Parathyroid adenoma (tissue), 2 donors: ENCODE measurements around the gene ARFRP1.

Experiments
- H2AFZ ChIP-seq: fragments of 300-600 bp; sonication (generic); one replicate; pipeline ENCODE4 v1.7.0; 2017; ENCODE audit warnings: antibody characterized with exemption, mild to moderate bottlenecking
- H3K27ac ChIP-seq: fragments of 300-600 bp; sonication (generic); one replicate; pipeline ENCODE4 v1.7.0; 2017
- H3K27me3 ChIP-seq: fragments of 300-600 bp; sonication (generic); one replicate; pipeline ENCODE4 v1.7.0; 2017; ENCODE audit warnings: low read length; ENCODE audit not compliant: control insufficient read depth, insufficient read depth
- H3K36me3 ChIP-seq: fragments of 300-600 bp; sonication (generic); one replicate; pipeline ENCODE4 v1.7.0; 2017; ENCODE audit warnings: low read length; ENCODE audit not compliant: control insufficient read depth, insufficient read depth
- H3K4me1 ChIP-seq: fragments of 300-600 bp; sonication (generic); one replicate; pipeline ENCODE4 v1.7.0; 2017; ENCODE audit warnings: control low read depth
- H3K4me2 ChIP-seq: fragments of 300-600 bp; sonication (generic); one replicate; pipeline ENCODE4 v1.7.0; 2017; ENCODE audit warnings: low read length
- H3K4me3 ChIP-seq: fragments of 300-600 bp; sonication (generic); one replicate; pipeline ENCODE4 v1.7.0; 2017; ENCODE audit warnings: low read depth, low read length
- H3K79me2 ChIP-seq: fragments of 300-600 bp; sonication (generic); one replicate; pipeline ENCODE4 v1.7.0; 2017; ENCODE audit warnings: control low read depth
- H3K9ac ChIP-seq: fragments of 300-600 bp; sonication (generic); one replicate; pipeline ENCODE4 v1.7.0; 2017; ENCODE audit warnings: mild to moderate bottlenecking
- H3K9me3 ChIP-seq: fragments of 300-600 bp; sonication (generic); one replicate; pipeline ENCODE4 v1.7.0; 2017; ENCODE audit warnings: low read length; ENCODE audit not compliant: control insufficient read depth
- TF ChIP-seq, protein P1 (sequence below): fragments of 300-600 bp; sonication (generic); IDR thresholded peaks from one replicate; pipeline ENCODE4 v1.7.0; 2017; ENCODE audit warnings: antibody characterized with exemption, mild to moderate bottlenecking
- donor health status: primary hyperparathyroidism.

Gene ARFRP1

DNA sequence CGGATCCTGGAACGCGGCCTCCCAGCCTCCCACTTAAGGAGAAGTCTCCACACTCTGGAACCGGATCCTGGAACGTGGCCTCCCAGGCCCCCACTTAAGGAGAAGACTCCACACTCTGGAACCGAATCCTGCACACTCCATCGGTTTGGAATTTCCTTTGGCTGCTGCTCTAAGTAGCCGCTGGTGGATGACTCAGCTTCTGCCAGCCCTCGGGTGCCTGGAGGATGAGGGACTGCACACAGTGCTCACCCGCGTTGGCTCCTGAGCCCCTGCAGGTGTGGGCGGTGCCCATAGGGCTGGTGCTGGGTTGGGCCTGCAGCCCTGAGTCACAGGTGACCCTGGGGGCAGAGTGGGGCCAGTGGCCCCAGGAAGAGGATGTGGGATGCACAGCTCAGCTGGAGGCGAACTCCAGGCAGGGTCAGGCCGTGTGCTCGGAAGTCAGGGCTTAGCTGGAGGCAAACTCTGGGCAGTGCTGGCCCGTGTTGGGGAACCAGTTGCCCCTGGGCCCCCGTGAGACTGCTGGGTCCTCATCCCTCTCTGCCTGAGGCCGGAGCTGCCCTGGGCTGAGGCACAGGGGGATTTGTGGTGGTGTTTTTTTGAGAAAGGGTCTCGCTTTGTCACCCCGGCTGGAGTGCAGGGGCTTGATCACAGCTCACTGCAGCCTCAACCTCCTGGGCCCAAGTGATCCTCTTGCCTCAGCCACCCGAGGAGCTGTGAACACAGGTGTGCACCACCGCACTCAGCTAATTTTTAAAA is 25.2 kb downstream of the ARFRP1 start:
- no peaks in the 10 kb centered on the region for H3K27me3 ChIP-seq
- H3K27ac ChIP-seq = no peak overlapping the region
- no peaks in the 10 kb centered on the region for H3K4me1 ChIP-seq

DNA sequence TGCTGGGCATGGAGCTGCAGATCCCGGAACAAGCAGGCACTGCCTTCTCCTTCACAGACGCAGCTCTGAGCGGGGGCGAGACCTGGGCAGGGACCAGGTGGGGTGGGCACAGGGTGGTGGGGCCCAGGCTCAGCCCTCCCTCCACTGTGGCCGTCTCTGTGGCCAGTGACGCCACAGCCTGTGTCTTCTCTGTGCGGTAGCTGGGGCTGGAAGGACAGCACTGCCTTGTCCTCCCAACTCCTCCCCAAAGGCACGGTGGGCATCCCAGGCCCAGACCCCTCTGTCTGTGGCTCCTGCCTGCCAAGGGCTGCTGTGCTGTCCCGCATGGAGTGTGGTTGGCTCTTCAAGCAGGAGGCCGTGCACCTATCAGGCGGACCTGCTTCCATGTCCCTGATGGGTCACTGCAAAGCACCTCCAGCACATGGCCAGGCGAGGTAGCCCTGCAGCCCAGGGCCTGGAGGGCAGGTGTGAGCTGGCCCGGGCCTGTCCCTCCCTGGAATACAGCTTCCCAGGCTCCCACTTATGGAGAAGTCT is 26.1 kb downstream of the ARFRP1 start:
- Histone ChIP-seq H3K9ac (no peak overlapping the region), H2AFZ (no peak overlapping the region), H3K4me2 (no peak overlapping the region), H3K27me3 (no peaks in the 10 kb centered on the region), H3K36me3 (no peaks in the 10 kb centered on the region), H3K79me2 (no peaks in the 10 kb centered on the region), H3K4me1 (no peaks in the 10 kb centered on the region), H3K9me3 (no peaks in the 10 kb centered on the region), H3K27ac (no peak overlapping the region), H3K4me3 (no peak overlapping the region)
- TF ChIP-seq, protein P1, sequence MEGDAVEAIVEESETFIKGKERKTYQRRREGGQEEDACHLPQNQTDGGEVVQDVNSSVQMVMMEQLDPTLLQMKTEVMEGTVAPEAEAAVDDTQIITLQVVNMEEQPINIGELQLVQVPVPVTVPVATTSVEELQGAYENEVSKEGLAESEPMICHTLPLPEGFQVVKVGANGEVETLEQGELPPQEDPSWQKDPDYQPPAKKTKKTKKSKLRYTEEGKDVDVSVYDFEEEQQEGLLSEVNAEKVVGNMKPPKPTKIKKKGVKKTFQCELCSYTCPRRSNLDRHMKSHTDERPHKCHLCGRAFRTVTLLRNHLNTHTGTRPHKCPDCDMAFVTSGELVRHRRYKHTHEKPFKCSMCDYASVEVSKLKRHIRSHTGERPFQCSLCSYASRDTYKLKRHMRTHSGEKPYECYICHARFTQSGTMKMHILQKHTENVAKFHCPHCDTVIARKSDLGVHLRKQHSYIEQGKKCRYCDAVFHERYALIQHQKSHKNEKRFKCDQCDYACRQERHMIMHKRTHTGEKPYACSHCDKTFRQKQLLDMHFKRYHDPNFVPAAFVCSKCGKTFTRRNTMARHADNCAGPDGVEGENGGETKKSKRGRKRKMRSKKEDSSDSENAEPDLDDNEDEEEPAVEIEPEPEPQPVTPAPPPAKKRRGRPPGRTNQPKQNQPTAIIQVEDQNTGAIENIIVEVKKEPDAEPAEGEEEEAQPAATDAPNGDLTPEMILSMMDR = no peak

More for the DNA sequence above, 25.2 kb downstream of the ARFRP1 start:
- Histone ChIP-seq H2AFZ (no peak overlapping the region), H3K9me3 (no peaks in the 10 kb centered on the region), H3K79me2 (no peaks in the 10 kb centered on the region), H3K4me2 (no peak overlapping the region), H3K9ac (no peak overlapping the region), H3K36me3 (no peaks in the 10 kb centered on the region), H3K4me3 (no peak overlapping the region)
- TF ChIP-seq, protein P1 = no peak

DNA sequence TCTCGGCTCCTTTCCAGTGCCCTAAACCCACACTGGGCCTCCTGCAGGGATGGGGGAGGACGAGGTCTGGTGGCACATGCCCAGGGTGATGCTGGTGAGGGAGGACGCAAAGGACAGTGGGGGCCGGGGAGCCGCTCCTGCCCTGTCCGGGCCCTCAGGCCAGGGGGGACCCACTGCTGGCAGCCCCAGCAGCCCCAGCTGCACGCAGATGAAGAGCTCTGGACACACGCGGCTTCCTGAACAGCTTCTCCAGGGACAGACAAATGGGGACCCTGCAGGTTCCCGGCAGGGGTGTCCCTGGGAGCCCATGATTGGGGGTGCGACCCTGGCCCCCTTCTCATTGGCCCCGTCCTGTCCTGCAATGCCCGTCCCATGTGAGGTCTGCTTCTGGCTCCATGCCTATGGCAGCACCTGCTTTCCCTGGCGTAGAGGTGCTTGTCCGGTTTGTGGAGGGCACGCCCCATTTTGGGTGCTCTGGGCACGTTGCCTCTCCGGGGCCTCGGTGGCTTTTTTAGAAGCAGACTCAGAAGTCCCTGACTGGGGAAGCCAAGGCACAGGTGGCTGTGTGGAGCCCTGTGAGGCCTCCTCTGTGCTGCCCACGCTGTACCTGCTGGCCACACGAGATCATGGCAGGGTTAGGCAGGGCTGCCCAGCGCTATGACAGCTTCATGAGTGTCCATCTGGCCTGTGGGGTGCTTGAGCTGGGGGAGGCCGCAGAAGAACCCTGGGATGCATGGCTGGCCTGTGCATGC is 26.7 kb downstream of the ARFRP1 start:
- H3K9me3 ChIP-seq = no peaks in the 10 kb centered on the region

DNA sequence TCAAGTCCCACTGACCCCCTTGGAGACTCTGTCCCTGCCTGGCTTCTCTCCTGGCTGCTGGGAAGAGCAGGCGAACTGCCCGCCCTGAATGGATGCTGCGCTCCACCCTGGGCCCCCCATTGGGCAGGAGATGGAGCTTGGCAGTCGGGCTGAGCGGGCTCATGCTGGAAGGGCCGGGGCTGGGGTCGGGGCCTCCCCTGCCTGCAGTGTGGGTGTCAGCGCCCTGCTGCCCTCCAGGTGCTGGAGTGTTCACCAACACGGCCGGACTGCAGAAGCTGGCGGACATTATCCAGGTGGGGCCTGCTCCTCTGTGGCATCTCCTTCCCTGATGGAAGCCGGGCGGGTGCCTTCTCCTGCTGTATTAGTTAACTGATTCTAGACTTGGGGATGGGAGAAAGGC is 27.3 kb downstream of the ARFRP1 start:
- no peak overlapping the region for H3K27ac ChIP-seq
- H3K4me3 ChIP-seq = no peak overlapping the region
- H3K4me2 ChIP-seq = no peak overlapping the region
- H3K36me3 ChIP-seq = no peaks in the 10 kb centered on the region
- H3K27me3 ChIP-seq = no peaks in the 10 kb centered on the region
- H2AFZ ChIP-seq = no peak overlapping the region
- no peaks in the 10 kb centered on the region for H3K9me3 ChIP-seq
- TF ChIP-seq, protein P1 = no peak
- no peaks in the 10 kb centered on the region for H3K79me2 ChIP-seq
- H3K9ac ChIP-seq = no peak overlapping the region
- H3K4me1 ChIP-seq = no peaks in the 10 kb centered on the region

More for the DNA sequence above, 26.7 kb downstream of the ARFRP1 start:
- H3K36me3 ChIP-seq = no peaks in the 10 kb centered on the region
- no peak overlapping the region for H3K4me3 ChIP-seq
- no peak overlapping the region for H3K4me2 ChIP-seq
- no peaks in the 10 kb centered on the region for H3K27me3 ChIP-seq
- H3K27ac ChIP-seq = no peak overlapping the region
- no peak overlapping the region for H3K9ac ChIP-seq
- no peaks in the 10 kb centered on the region for H3K79me2 ChIP-seq
- H3K4me1 ChIP-seq = no peaks in the 10 kb centered on the region
- H2AFZ ChIP-seq = no peak overlapping the region
- TF ChIP-seq, protein P1 = no peak
